ENCODE measurements around the gene DLGAP4.
"Not testable (repeated sequence)": the region's sequence is repeated elsewhere in the genome, so short reads cannot be mapped to it uniquely, and the experiment has no call there.

DLGAP4 gene

GRCh38 chr20:36555248-36555647 is 249.1 kb downstream of the DLGAP4 start:
- no peak for TF ChIP-seq CTCF (IDR thresholded peaks at IDR 0.05)
- no peak for TF ChIP-seq ZFX (IDR thresholded peaks at IDR 0.05; ENCODE audit: borderline replicate concordance)
- no peak overlapping the region for H3K27ac ChIP-seq

GRCh38 chr20:36562724-36563123 is 256.6 kb downstream of the DLGAP4 start:
- H3K27ac ChIP-seq: no peak overlapping the region
- no peak for TF ChIP-seq ZFX (IDR thresholded peaks at IDR 0.05; ENCODE audit: borderline replicate concordance)

GRCh38 chr20:36563374-36563773 is 257.2 kb downstream of the DLGAP4 start:
- TF ChIP-seq ZFX (IDR thresholded peaks at IDR 0.05; ENCODE audit: borderline replicate concordance) (no peak), CTCF (IDR thresholded peaks at IDR 0.05) (no peak)

GRCh38 chr20:36564078-36564725 is 258.1 kb downstream of the DLGAP4 start:
- H3K27ac ChIP-seq: not testable (repeated sequence)

More at GRCh38 chr20:36563374-36563773, 257.2 kb downstream of the DLGAP4 start:
- no peak overlapping the region for H3K27ac ChIP-seq

GRCh38 chr20:36564726-36565121 is 258.6 kb downstream of the DLGAP4 start:
- not testable (repeated sequence) for H3K27ac ChIP-seq

GRCh38 chr20:36565520-36565919 is 259.4 kb downstream of the DLGAP4 start:
- no peak overlapping the region for H3K27ac ChIP-seq
- TF ChIP-seq ZFX (IDR thresholded peaks at IDR 0.05; ENCODE audit: borderline replicate concordance): no peak
- TF ChIP-seq CTCF (IDR thresholded peaks at IDR 0.05): no peak

- TF ChIP-seq ZFX (IDR thresholded peaks at IDR 0.05; ENCODE audit: borderline replicate concordance): no peak
- TF ChIP-seq CTCF (IDR thresholded peaks at IDR 0.05): no peak
- no peak overlapping the region for H3K27ac ChIP-seq
Observed at GRCh38 chr20:36569847-36570429, 263.8 kb downstream of the DLGAP4 start.

- TF ChIP-seq CTCF (IDR thresholded peaks at IDR 0.05) (no peak), ZFX (IDR thresholded peaks at IDR 0.05; ENCODE audit: borderline replicate concordance) (no peak)
- peak overlapping the region; percentile 80 for H3K27ac ChIP-seq
Observed at GRCh38 chr20:36571564-36572504, 265.7 kb downstream of the DLGAP4 start.
